ENCODE measurements around the gene XPO5.
"Not testable (repeated sequence)": the region's sequence is repeated elsewhere in the genome, so short reads cannot be mapped to it uniquely, and the experiment has no call there.

Gene XPO5

DNA sequence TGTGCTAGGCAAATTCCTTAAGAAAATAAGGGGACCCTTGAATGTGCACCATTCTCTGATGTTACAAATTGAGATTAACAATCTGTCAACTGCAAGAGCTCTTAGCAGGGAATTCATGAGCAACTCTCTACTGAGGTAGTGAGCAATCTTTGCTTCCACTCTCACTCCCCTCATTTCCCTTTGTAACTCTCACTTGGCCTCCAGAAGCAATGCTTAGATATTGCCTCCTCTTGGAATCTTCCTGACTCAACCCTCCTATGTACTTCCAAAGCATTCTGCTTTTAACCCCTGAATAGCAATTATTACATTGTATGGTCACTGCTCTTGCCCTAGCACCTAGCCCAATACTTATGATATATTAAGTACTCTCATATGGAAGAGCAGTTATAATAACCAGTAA, 16.5 kb downstream of the XPO5 start:
- Histone ChIP-seq H3K9ac (ENCODE audit: insufficient read length, low read depth) (no peak overlapping the region), H3K9me3 (ENCODE audit: insufficient read depth, low read length) (no peaks in the 10 kb centered on the region), H3K4me3 (ENCODE audit: insufficient read length, low read depth) (no peak overlapping the region), H3K27me3 (ENCODE audit: insufficient read depth, insufficient read length) (no peaks in the 10 kb centered on the region), H3K4me1 (ENCODE audit: insufficient read depth, insufficient read length) (no peaks in the 10 kb centered on the region), H3K36me3 (ENCODE audit: insufficient read depth, insufficient read length, low read length) (peaks cover 84% of the 10 kb centered on the region)
- TF ChIP-seq ZNF274 (IDR thresholded peaks at IDR 0.05; ENCODE audit: low read depth, low read length) (no peak), YY1 (IDR thresholded peaks at IDR 0.05; ENCODE audit: insufficient read depth, insufficient read length) (no peak), SUZ12 (IDR thresholded peaks at IDR 0.05; ENCODE audit: extremely low read depth, insufficient read depth, insufficient read length) (no peak)
- DNase-seq (ENCODE audit: low read depth, low spot score) = no peak

DNA sequence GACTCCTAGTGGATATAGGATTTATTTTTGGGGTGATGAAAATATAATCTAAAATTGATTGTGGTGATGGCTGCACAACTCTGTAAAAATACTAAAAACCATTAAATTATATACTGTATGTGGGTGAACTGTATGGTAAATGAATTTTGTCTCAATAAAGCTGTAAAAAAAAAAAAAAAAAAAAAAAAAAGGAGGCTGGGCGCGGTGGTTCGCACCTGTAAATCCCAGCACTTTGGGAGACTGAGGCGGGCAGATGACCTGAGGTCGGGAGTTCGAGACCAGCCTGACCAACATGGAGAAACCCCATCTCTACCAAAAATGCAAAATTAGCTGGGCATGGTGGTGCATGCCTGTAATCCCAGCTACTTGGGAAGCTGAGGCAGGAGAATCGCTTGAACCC, 18.2 kb downstream of the XPO5 start:
- H3K4me3 ChIP-seq (ENCODE audit: insufficient read length, low read depth); H3K4me1 ChIP-seq (ENCODE audit: insufficient read depth, insufficient read length); H3K27me3 ChIP-seq (ENCODE audit: insufficient read depth, insufficient read length); H3K9ac ChIP-seq (ENCODE audit: insufficient read length, low read depth); DNase-seq (ENCODE audit: low read depth, low spot score); H3K9me3 ChIP-seq (ENCODE audit: insufficient read depth, low read length): not testable (repeated sequence)
- H3K36me3 ChIP-seq (ENCODE audit: insufficient read depth, insufficient read length, low read length) = peaks cover 85% of the 10 kb centered on the region

DNA sequence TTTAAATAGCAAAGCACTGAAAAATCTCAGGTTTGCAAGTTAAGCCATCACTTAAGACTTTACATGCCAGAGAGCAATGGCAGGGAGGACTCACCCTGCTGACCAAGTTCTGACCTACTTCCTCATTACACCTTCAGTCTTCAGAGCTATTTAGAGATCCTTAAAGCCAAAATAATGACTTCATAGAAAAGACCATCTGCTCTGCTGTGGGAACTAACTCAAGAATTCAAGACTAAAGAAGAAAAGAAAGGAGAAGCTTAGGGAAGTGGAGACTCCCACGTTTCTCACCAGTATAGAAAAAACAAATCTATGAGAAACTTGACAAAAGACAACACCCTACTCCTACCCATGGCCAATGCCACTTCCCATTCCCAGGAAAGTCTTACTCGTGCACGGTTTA, 28.6 kb downstream of the XPO5 start:
- no peaks in the 10 kb centered on the region for H3K27me3 ChIP-seq (ENCODE audit: insufficient read depth, insufficient read length)
- no peaks in the 10 kb centered on the region for H3K9me3 ChIP-seq (ENCODE audit: insufficient read depth, low read length)
- no peak for DNase-seq (ENCODE audit: low read depth, low spot score)
- H3K9ac ChIP-seq (ENCODE audit: insufficient read length, low read depth) = no peak overlapping the region
- H3K4me3 ChIP-seq (ENCODE audit: insufficient read length, low read depth) = no peak overlapping the region
- H3K4me1 ChIP-seq (ENCODE audit: insufficient read depth, insufficient read length) = no peaks in the 10 kb centered on the region
- TF ChIP-seq ZNF274 (IDR thresholded peaks at IDR 0.05; ENCODE audit: low read depth, low read length) (no peak), SUZ12 (IDR thresholded peaks at IDR 0.05; ENCODE audit: extremely low read depth, insufficient read depth, insufficient read length) (no peak), YY1 (IDR thresholded peaks at IDR 0.05; ENCODE audit: insufficient read depth, insufficient read length) (no peak)
- H3K36me3 ChIP-seq (ENCODE audit: insufficient read depth, insufficient read length, low read length) = peaks cover 87% of the 10 kb centered on the region

DNA sequence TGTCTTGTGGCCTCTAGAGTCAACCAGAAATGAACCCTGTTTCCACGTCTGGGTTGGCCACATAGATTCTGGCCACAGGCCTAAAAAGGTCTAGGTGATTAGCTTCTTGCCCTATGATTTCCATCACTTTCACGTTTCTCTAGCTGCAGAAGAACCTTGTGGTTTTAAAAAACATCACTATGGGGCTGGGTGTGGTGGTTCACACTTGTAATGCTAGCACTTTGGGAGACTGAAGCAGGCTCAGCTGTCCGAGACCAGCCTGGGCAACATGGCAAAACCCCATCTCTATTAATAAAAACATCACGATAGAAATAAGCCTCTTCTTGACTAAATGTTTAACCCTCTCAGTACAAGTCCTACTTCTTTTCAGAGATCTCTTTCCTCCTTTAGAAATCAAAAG, 31.4 kb downstream of the XPO5 start:
- no peaks in the 10 kb centered on the region for H3K4me1 ChIP-seq (ENCODE audit: insufficient read depth, insufficient read length)
- DNase-seq (ENCODE audit: low read depth, low spot score) = no peak
- H3K36me3 ChIP-seq (ENCODE audit: insufficient read depth, insufficient read length, low read length) = peaks cover 74% of the 10 kb centered on the region
- TF ChIP-seq SUZ12 (IDR thresholded peaks at IDR 0.05; ENCODE audit: extremely low read depth, insufficient read depth, insufficient read length) (no peak), ZNF274 (IDR thresholded peaks at IDR 0.05; ENCODE audit: low read depth, low read length) (no peak), YY1 (IDR thresholded peaks at IDR 0.05; ENCODE audit: insufficient read depth, insufficient read length) (no peak)
- no peak overlapping the region for H3K9ac ChIP-seq (ENCODE audit: insufficient read length, low read depth)
- no peaks in the 10 kb centered on the region for H3K27me3 ChIP-seq (ENCODE audit: insufficient read depth, insufficient read length)
- no peak overlapping the region for H3K4me3 ChIP-seq (ENCODE audit: insufficient read length, low read depth)
- H3K9me3 ChIP-seq (ENCODE audit: insufficient read depth, low read length) = no peaks in the 10 kb centered on the region

DNA sequence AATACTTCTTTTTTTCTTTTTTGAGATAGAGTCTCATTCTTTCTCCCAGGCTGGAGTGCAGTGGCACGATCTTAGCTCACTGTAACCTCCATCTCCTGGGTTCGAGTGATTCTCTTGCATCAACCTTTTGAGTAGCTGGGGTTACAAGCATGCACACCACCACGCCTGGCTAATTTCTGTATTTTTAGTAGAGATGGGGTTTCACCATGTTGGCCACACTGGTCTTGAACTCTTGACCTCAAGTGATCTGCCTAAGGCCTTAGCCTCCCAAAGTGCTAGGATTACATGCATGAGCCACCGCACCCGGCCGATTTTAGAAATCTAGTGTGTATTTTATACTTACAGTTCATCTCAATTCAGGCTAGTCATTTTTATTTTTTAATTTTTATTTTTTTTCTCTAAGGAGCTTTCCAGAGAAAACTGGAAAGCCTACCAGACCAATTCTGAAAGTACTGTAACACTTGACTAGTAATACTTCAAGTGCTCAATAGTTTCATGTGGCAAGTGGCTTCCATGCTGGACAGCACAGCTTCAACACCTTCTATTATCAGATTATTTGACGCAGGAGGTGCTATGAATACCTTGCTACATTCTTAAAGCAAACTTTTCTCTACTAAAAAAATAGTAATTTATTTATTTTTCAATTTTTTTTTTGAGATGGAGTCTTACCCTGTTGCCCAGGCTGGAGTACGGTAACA, 33.9 kb downstream of the XPO5 start:
- Histone ChIP-seq H3K4me3 (ENCODE audit: insufficient read length, low read depth) (no peak overlapping the region), H3K4me1 (ENCODE audit: insufficient read depth, insufficient read length) (no peaks in the 10 kb centered on the region), H3K9me3 (ENCODE audit: insufficient read depth, low read length) (no peaks in the 10 kb centered on the region), H3K27me3 (ENCODE audit: insufficient read depth, insufficient read length) (no peaks in the 10 kb centered on the region), H3K9ac (ENCODE audit: insufficient read length, low read depth) (no peak overlapping the region), H3K36me3 (ENCODE audit: insufficient read depth, insufficient read length, low read length) (peaks cover 65% of the 10 kb centered on the region)
- TF ChIP-seq YY1 (IDR thresholded peaks at IDR 0.05; ENCODE audit: insufficient read depth, insufficient read length) (no peak), SUZ12 (IDR thresholded peaks at IDR 0.05; ENCODE audit: extremely low read depth, insufficient read depth, insufficient read length) (no peak), ZNF274 (IDR thresholded peaks at IDR 0.05; ENCODE audit: low read depth, low read length) (no peak)
- no peak for DNase-seq (ENCODE audit: low read depth, low spot score)

DNA sequence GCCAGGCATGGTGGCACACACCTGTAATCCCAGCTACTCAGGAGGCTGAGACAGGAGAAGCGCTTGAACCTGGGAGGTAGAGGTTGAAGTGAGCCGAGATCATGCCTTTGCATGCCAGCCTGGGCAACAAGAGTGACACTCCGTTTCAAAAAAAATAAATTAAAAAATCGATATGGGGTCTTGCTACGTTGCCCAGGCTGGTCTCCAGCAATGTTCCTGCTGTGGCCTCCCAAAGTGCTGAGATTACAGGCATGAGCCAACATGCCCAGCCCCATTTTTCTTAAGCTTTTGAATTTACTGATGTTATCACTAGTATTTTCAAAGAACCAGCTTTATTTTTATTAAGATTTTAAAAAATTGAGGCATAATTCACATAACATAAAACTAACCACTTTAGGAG, 35.3 kb downstream of the XPO5 start:
- H3K36me3 ChIP-seq (ENCODE audit: insufficient read depth, insufficient read length, low read length) = peaks cover 56% of the 10 kb centered on the region

DNA sequence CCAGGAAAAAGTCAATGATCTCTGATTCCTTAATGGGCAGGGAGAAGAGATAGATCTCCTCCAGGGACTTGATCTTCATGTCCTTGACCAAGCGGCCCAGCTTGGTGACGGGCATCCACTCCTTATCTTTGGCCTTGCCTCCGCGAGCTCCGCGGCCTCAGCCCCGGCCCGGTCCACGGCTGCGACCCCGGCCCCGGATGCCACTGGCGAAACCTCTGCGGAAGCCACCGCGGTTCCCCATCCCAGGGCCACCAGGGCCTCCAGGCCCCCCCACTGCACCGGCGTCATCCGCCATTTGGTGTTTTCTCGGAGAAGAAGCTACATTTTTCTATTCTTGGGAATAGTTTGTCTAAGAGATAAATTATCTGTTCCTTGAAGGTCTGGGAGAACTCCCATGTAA, 36.4 kb downstream of the XPO5 start:
- not testable (repeated sequence) for H3K4me1 ChIP-seq (ENCODE audit: insufficient read depth, insufficient read length)
- peaks cover 50% of the 10 kb centered on the region for H3K36me3 ChIP-seq (ENCODE audit: insufficient read depth, insufficient read length, low read length)

More for the DNA sequence above, 35.3 kb downstream of the XPO5 start:
- H3K4me3 ChIP-seq (ENCODE audit: insufficient read length, low read depth) = no peak overlapping the region
- no peaks in the 10 kb centered on the region for H3K9me3 ChIP-seq (ENCODE audit: insufficient read depth, low read length)
- no peak for TF ChIP-seq ZNF274 (IDR thresholded peaks at IDR 0.05; ENCODE audit: low read depth, low read length)
- no peak for TF ChIP-seq SUZ12 (IDR thresholded peaks at IDR 0.05; ENCODE audit: extremely low read depth, insufficient read depth, insufficient read length)
- no peak for TF ChIP-seq YY1 (IDR thresholded peaks at IDR 0.05; ENCODE audit: insufficient read depth, insufficient read length)
- H3K9ac ChIP-seq (ENCODE audit: insufficient read length, low read depth) = no peak overlapping the region
- H3K27me3 ChIP-seq (ENCODE audit: insufficient read depth, insufficient read length) = no peaks in the 10 kb centered on the region
- DNase-seq (ENCODE audit: low read depth, low spot score) = no peak
- H3K4me1 ChIP-seq (ENCODE audit: insufficient read depth, insufficient read length) = no peaks in the 10 kb centered on the region

DNA sequence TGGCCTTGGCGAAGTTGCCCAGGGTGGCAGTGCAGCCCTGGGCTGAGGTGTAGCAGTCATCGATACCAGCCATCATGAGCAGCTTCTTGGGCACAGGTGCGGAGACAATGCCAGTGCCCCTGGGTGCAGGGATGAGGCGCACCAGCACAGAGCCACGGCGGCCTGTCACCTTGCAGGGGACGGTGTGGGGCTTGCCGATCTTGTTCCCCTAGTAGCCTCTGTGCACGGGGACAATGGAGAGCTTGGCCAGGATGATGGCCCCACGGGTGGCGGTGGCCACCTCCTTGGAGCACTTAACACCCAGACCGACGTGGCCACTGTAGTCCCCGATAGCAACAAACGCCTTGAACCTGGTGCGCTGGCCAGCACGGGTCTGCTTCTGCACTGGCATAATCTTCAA, 36.9 kb downstream of the XPO5 start:
- not testable (repeated sequence) for H3K4me1 ChIP-seq (ENCODE audit: insufficient read depth, insufficient read length); H3K4me3 ChIP-seq (ENCODE audit: insufficient read length, low read depth); DNase-seq (ENCODE audit: low read depth, low spot score); H3K9me3 ChIP-seq (ENCODE audit: insufficient read depth, low read length); H3K9ac ChIP-seq (ENCODE audit: insufficient read length, low read depth); H3K27me3 ChIP-seq (ENCODE audit: insufficient read depth, insufficient read length)
- H3K36me3 ChIP-seq (ENCODE audit: insufficient read depth, insufficient read length, low read length) = peaks cover 53% of the 10 kb centered on the region

More for the DNA sequence above, 36.4 kb downstream of the XPO5 start:
- not testable (repeated sequence) for H3K4me3 ChIP-seq (ENCODE audit: insufficient read length, low read depth); H3K9me3 ChIP-seq (ENCODE audit: insufficient read depth, low read length); H3K9ac ChIP-seq (ENCODE audit: insufficient read length, low read depth); DNase-seq (ENCODE audit: low read depth, low spot score); H3K27me3 ChIP-seq (ENCODE audit: insufficient read depth, insufficient read length)
